PC-3 (cell line): ENCODE results near the gene TEF.

Experiments
- CTCF ChIP-seq: fragments of 300-600 bp; sonication (generic); conservative IDR thresholded peaks from 2 replicates; pipeline ENCODE4 v1.5.1; 2017; ENCODE audit warnings: antibody characterized with exemption, low read depth, mild to moderate bottlenecking, low read length
- EZH2 ChIP-seq: fragments of 300-600 bp; sonication (generic); IDR thresholded peaks from one replicate; pipeline ENCODE4 v1.6.1; 2017; ENCODE audit warnings: antibody characterized with exemption, mild to moderate bottlenecking, low read length; ENCODE audit not compliant: unreplicated experiment
- EZH2phosphoT487 ChIP-seq: fragments of 300-600 bp; sonication (generic); IDR thresholded peaks from 2 replicates; pipeline ENCODE4 v1.6.1; 2018; ENCODE audit warnings: mild to moderate bottlenecking, antibody characterized with exemption, low read length, borderline replicate concordance

GRCh38 chr22:41387341-41387740, 5.6 kb downstream of the TEF start:
- TF ChIP-seq CTCF (no peak), EZH2 (no peak), EZH2phosphoT487 (no peak)
